Measurements from ENCODE around the gene TMEM175. TPM values are rescaled to one million over a fixed set of nuclear protein-coding genes. Genes with fewer than 3 reads are reported as not detected.

The TMEM175 gene
- total and polyA plus RNA-seq, 2 of the 13 experiments (the other 11 are each of a cell fraction or from before 2014, with no cell fraction given) = 5.1 to 9.9 TPM

GRCh38 chr4:931960-932712 lies at the start of gene TMEM175, which contains the start of gene GAK (continued):
- TF ChIP-seq ZNF784 (CRISPR knock-in tag; IDR thresholded peaks at IDR 0.05; ENCODE audit: borderline replicate concordance) (0 out of 2 replicates have a peak, but pooled peaks have one; percentile 59), DMTF1 (CRISPR knock-in tag; IDR thresholded peaks at IDR 0.05) (no peak), ETV5 (CRISPR knock-in tag; IDR thresholded peaks at IDR 0.05; ENCODE audit: borderline replicate concordance) (peak; percentile 65; the same call in 1 of the 2 replicates), SMAD3 (CRISPR knock-in tag; IDR thresholded peaks at IDR 0.05) (no peak), ZNF12 (CRISPR knock-in tag; IDR thresholded peaks at IDR 0.05) (no peak), SAP130 (CRISPR knock-in tag; IDR thresholded peaks at IDR 0.05; ENCODE audit: low read depth) (peak; percentile 97), ZNF558 (CRISPR knock-in tag; IDR thresholded peaks at IDR 0.05; ENCODE audit: borderline replicate concordance) (no peak), TERF1 (CRISPR knock-in tag; IDR thresholded peaks at IDR 0.05) (no peak), ZBTB34 (CRISPR knock-in tag; IDR thresholded peaks at IDR 0.05) (peak; percentile 81; the same call in 1 of the 2 replicates), E2F5 (CRISPR knock-in tag; conservative IDR thresholded peaks at IDR 0.05) (peak; percentile 34), FOXA3 (CRISPR knock-in tag; IDR thresholded peaks at IDR 0.05) (peak; percentile 41; the same call in 1 of the 2 replicates), ZMAT5 (CRISPR knock-in tag; IDR thresholded peaks at IDR 0.05; ENCODE audit: borderline replicate concordance, low read depth) (no peak), ZC3H4 (CRISPR knock-in tag; IDR thresholded peaks at IDR 0.05; ENCODE audit: borderline replicate concordance) (no peak), YEATS4 (CRISPR knock-in tag; IDR thresholded peaks at IDR 0.05; ENCODE audit: borderline replicate concordance) (peak; percentile 75; the same call in 1 of the 2 replicates), ZSCAN9 (CRISPR knock-in tag; IDR thresholded peaks at IDR 0.05; ENCODE audit: borderline replicate concordance) (peak; percentile 20; the same call in 1 of the 2 replicates), HNRNPL (IDR thresholded peaks at IDR 0.05; ENCODE audit: low read depth, low read length) (no peak), ZNF34 (CRISPR knock-in tag; IDR thresholded peaks at IDR 0.05; ENCODE audit: borderline replicate concordance) (no peak), ZNF563 (CRISPR knock-in tag; IDR thresholded peaks at IDR 0.05) (no peak), MEF2D (CRISPR knock-in tag; IDR thresholded peaks at IDR 0.05) (0 out of 2 replicates have a peak, but pooled peaks have one; percentile 11), ZNF7 (CRISPR knock-in tag; IDR thresholded peaks at IDR 0.05) (no peak)
- TF ChIP-seq, protein P1, sequence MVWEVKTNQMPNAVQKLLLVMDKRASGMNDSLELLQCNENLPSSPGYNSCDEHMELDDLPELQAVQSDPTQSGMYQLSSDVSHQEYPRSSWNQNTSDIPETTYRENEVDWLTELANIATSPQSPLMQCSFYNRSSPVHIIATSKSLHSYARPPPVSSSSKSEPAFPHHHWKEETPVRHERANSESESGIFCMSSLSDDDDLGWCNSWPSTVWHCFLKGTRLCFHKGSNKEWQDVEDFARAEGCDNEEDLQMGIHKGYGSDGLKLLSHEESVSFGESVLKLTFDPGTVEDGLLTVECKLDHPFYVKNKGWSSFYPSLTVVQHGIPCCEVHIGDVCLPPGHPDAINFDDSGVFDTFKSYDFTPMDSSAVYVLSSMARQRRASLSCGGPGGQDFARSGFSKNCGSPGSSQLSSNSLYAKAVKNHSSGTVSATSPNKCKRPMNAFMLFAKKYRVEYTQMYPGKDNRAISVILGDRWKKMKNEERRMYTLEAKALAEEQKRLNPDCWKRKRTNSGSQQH (CRISPR knock-in tag; IDR thresholded peaks at IDR 0.05; ENCODE audit: low read depth) = peak; percentile 8

All from HepG2 (cell line).